HepG2 (cell line): Measurements from ENCODE around the gene RFXANK. TPM values are rescaled to one million over a fixed set of nuclear protein-coding genes. Genes with fewer than 3 reads are reported as not detected.

ENCODE experiments used
- ADNP ChIP-seq: sonication (generic); formaldehyde crosslinking; IDR thresholded peaks from 2 replicates; pipeline ENCODE4 v1.4.0; 2020; ENCODE audit warnings: missing genetic modification reagents
- FOXP4 ChIP-seq: sonication (generic); formaldehyde crosslinking; IDR thresholded peaks from 2 replicates; pipeline ENCODE4 v1.4.0; 2020; ENCODE audit warnings: missing genetic modification reagents
- HNRNPK ChIP-seq: fragments of 200-400 bp; formaldehyde crosslinking; IDR thresholded peaks from 2 replicates; pipeline ENCODE4 v1.6.1; 2018; ENCODE audit warnings: low read length, low read depth, moderate library complexity, mild to moderate bottlenecking; ENCODE audit not compliant: poor library complexity, severe bottlenecking
- PRMT3 ChIP-seq: sonication (generic); formaldehyde crosslinking; IDR thresholded peaks from 2 replicates; pipeline ENCODE4 v1.8.1; 2022; ENCODE audit warnings: low read depth, mild to moderate bottlenecking, moderate library complexity, missing genetic modification reagents, borderline replicate concordance
- RERE ChIP-seq: IDR thresholded peaks from 2 replicates; pipeline ENCODE4 v1.6.1; 2016; ENCODE audit warnings: low read depth, missing genetic modification reagents, missing compliant biosample characterization
- ZBTB33 ChIP-seq: sonication (generic); formaldehyde crosslinking; IDR thresholded peaks from 2 replicates; pipeline ENCODE4 v1.4.0; 2020; ENCODE audit warnings: missing genetic modification reagents
- ZBTB40 ChIP-seq, 2 experiments: fragments of 450-650 bp in 1 of 2; sonication (generic) in 1 of 2; formaldehyde crosslinking in 1 of 2; IDR thresholded peaks; 2 replicates each; pipeline versions ENCODE4 v1.6.1 to v1.8.0; 2016 to 2022; ENCODE audit warnings: antibody characterized with exemption in 1 of 2, mild to moderate bottlenecking in 1 of 2, missing genetic modification reagents in 1 of 2
- ZFP62 ChIP-seq: sonication (generic); formaldehyde crosslinking; IDR thresholded peaks from 2 replicates; pipeline ENCODE4 v1.4.0; 2020; ENCODE audit warnings: missing genetic modification reagents
- polyA plus RNA-seq, 8 experiments: library from polyadenylated mRNA; depleted of rRNA in 3 of 8; stranded (reverse) in 7 of 8; unstranded in 1 of 8; fragments of >200 nt; fragmentation: Illumina TruSeq in 4 of 8; extraction: Trizol in 4 of 8; gene quantifications; 2 replicates each; pipeline versions ENCODE4 v1.2.1 to v1.2.3, GENCODE V29; 2011 to 2016; ENCODE audit warnings: low read depth in 4 of 8, missing spikeins in 1 of 8, mixed read lengths in 1 of 8; ENCODE audit not compliant: insufficient read depth in 1 of 8
- total RNA-seq, 5 experiments: library from RNA; depleted of rRNA; stranded (reverse); fragments of >200 nt; fragmentation: Illumina TruSeq; extraction: Trizol; gene quantifications; 2 replicates each; pipeline ENCODE4 v1.2.3, GENCODE V29; 2016; ENCODE audit warnings: low read depth in 1 of 5

The RFXANK gene
- total and polyA plus RNA-seq, 2 of the 13 experiments (the other 11 are each of a cell fraction or from before 2014, with no cell fraction given) = 49.9 to 80.7 TPM

GRCh38 chr19:19170053-19170872 lies 21.8 kb upstream of the RFXANK start, which contains the start of gene MEF2B (continued):
- TF ChIP-seq RERE (CRISPR knock-in tag) (no peak), ZFP62 (CRISPR knock-in tag) (no peak), ZBTB33 (CRISPR knock-in tag) (no peak), PRMT3 (CRISPR knock-in tag) (no peak), ZBTB40 (IDR thresholded peaks at IDR 0.05) (no peak), ZBTB40 (CRISPR knock-in tag; IDR thresholded peaks at IDR 0.05) (no peak), ADNP (CRISPR knock-in tag) (no peak), FOXP4 (CRISPR knock-in tag) (no peak), HNRNPK (peak; percentile 41)
